ENCODE measurements around the gene CRIM1. TPM values are rescaled to one million over a fixed set of nuclear protein-coding genes. Genes with fewer than 3 reads are reported as not detected.

CRIM1 gene
- total and polyA plus RNA-seq, 12 donors, result 7.6 to 66.3 (median 24.3) TPM

- H3K27me3 ChIP-seq, result no peaks in the 10 kb centered on the region
- no peak overlapping the region for H3K4me3 ChIP-seq
- H3K9me3 ChIP-seq (replicated peaks in 1 of 3), result no peaks in the 10 kb centered on the region
- peak overlapping the region in 1 of 5 donors; percentile 24 for H3K27ac ChIP-seq
- DNase-seq, result peak in 1 of 7 donors; percentile 22
- WGBS, 4 donors, result 62 to 73% (median 67%) methylated on average over 7 to 10 of the region's 10 CpGs
- TF ChIP-seq CTCF (IDR thresholded peaks at IDR 0.05) (no peak), POLR2A (IDR thresholded peaks at IDR 0.05) (no peak)
- H3K4me1 ChIP-seq (replicated peaks in 1 of 2), result peaks cover 21 to 50% of the 10 kb centered on the region in 2 donors
- intact Hi-C loops (cut with DNase I), result no loop called here
- H3K36me3 ChIP-seq (replicated peaks in 1 of 2), result no peaks in the 10 kb centered on the region
These were observed 52.7 kb downstream of the CRIM1 start for GRCh38 chr2:36408198-36408703.

- intact Hi-C loops (cut with DNase I), result no loop called here
- no peak for DNase-seq
- WGBS, 4 donors, result 91 to 93% (median 92%) methylated on average over 2 of the region's 2 CpGs
- peak overlapping the region in 2 of 5 donors; percentile 41 to 46 for H3K27ac ChIP-seq
- TF ChIP-seq POLR2A (IDR thresholded peaks at IDR 0.05), result no peak
- TF ChIP-seq CTCF (IDR thresholded peaks at IDR 0.05), result no peak
- peaks cover 21 to 61% of the 10 kb centered on the region in 2 donors for H3K4me1 ChIP-seq (replicated peaks in 1 of 2)
- no peaks in the 10 kb centered on the region for H3K27me3 ChIP-seq
- no peaks in the 10 kb centered on the region for H3K9me3 ChIP-seq (replicated peaks in 1 of 3)
- no peaks in the 10 kb centered on the region for H3K36me3 ChIP-seq (replicated peaks in 1 of 2)
- no peak overlapping the region for H3K4me3 ChIP-seq
These were observed 53.8 kb downstream of the CRIM1 start for GRCh38 chr2:36409335-36409734.

- H3K27ac ChIP-seq, result peak overlapping the region in 4 of 5 donors; percentile 10 to 46 (median 34)
- no peak for TF ChIP-seq CTCF (IDR thresholded peaks at IDR 0.05)
- no peak for DNase-seq
- H3K27me3 ChIP-seq, result no peaks in the 10 kb centered on the region
- H3K4me3 ChIP-seq, result peak overlapping the region in 1 of 4 donors; percentile 13
- intact Hi-C loops (cut with DNase I), result no loop called here
- no peaks in the 10 kb centered on the region for H3K36me3 ChIP-seq (replicated peaks in 1 of 2)
- no peaks in the 10 kb centered on the region for H3K9me3 ChIP-seq (replicated peaks in 1 of 3)
- peaks cover 21 to 61% of the 10 kb centered on the region in 2 donors for H3K4me1 ChIP-seq (replicated peaks in 1 of 2)
- WGBS, 4 donors, result 8 to 20% (median 14%) methylated on average over 4 of the region's 4 CpGs
These were observed 54.4 kb downstream of the CRIM1 start for GRCh38 chr2:36409935-36410334.

- TF ChIP-seq POLR2A (IDR thresholded peaks at IDR 0.05), result no peak
- TF ChIP-seq CTCF (IDR thresholded peaks at IDR 0.05), result no peak
- H3K27ac ChIP-seq, result peak overlapping the region in 4 of 5 donors; percentile 10 to 46 (median 34)
- H3K27me3 ChIP-seq, result no peaks in the 10 kb centered on the region
- H3K9me3 ChIP-seq (replicated peaks in 1 of 3), result no peaks in the 10 kb centered on the region
- peaks cover 21 to 65% of the 10 kb centered on the region in 2 donors for H3K4me1 ChIP-seq (replicated peaks in 1 of 2)
- H3K36me3 ChIP-seq (replicated peaks in 1 of 2), result no peaks in the 10 kb centered on the region
- intact Hi-C loops (cut with DNase I), result no loop called here
- DNase-seq, result peak in 1 of 7 donors; percentile 21
- WGBS, 4 donors, result 32 to 45% (median 37%) methylated on average over 4 of the region's 4 CpGs
- no peak overlapping the region for H3K4me3 ChIP-seq
These were observed 55.1 kb downstream of the CRIM1 start for GRCh38 chr2:36410681-36411080.
